Limb (tissue), 2 donors: ENCODE results near the gene NTM.

Experiments
- DNase-seq, 2 donors: peaks; one replicate each; pipeline ENCODE4 v3.0.0-alpha.2; 2016; ENCODE audit errors: extremely low spot score in 2 of 2

The NTM gene

GRCh38 chr11:132187386-132187785 is 817.0 kb downstream of the NTM start:
- no peak for DNase-seq

- no peak for DNase-seq
Observed at GRCh38 chr11:132187814-132188213, 817.4 kb downstream of the NTM start.

- DNase-seq = no peak
Observed at GRCh38 chr11:132196928-132197327, 826.5 kb downstream of the NTM start.

- no peak for DNase-seq
Observed at GRCh38 chr11:132200353-132200936, 830.0 kb downstream of the NTM start.

GRCh38 chr11:132202621-132203020 is 832.2 kb downstream of the NTM start:
- no peak for DNase-seq

- no peak for DNase-seq
Observed at GRCh38 chr11:132205006-132205405, 834.6 kb downstream of the NTM start.

GRCh38 chr11:132205496-132205895 is 835.1 kb downstream of the NTM start:
- DNase-seq = no peak

- no peak for DNase-seq
Observed at GRCh38 chr11:132206993-132207392, 836.6 kb downstream of the NTM start.

GRCh38 chr11:132208477-132209055 is 838.2 kb downstream of the NTM start:
- DNase-seq = no peak

- no peak for DNase-seq
Observed at GRCh38 chr11:132211479-132211878, 841.1 kb downstream of the NTM start.

GRCh38 chr11:132217856-132218255 is 847.4 kb downstream of the NTM start:
- DNase-seq = no peak

GRCh38 chr11:132220474-132220873 is 850.1 kb downstream of the NTM start:
- DNase-seq = peak in 1 of 2 donors; percentile 48

- no peak for DNase-seq
Observed at GRCh38 chr11:132222345-132222744, 851.9 kb downstream of the NTM start.

- no peak for DNase-seq
Observed at GRCh38 chr11:132226522-132226921, 856.1 kb downstream of the NTM start.

- no peak for DNase-seq
Observed at GRCh38 chr11:132228746-132229325, 858.4 kb downstream of the NTM start.

- no peak for DNase-seq
Observed at GRCh38 chr11:132231656-132232347, 861.4 kb downstream of the NTM start.

GRCh38 chr11:132234878-132235277 is 864.5 kb downstream of the NTM start:
- no peak for DNase-seq

- no peak for DNase-seq
Observed at GRCh38 chr11:132237781-132238180, 867.4 kb downstream of the NTM start.

GRCh38 chr11:132238331-132238866 is 868.0 kb downstream of the NTM start:
- DNase-seq = no peak

- DNase-seq = no peak
Observed at GRCh38 chr11:132240374-132240773, 870.0 kb downstream of the NTM start.

GRCh38 chr11:132242632-132243031 is 872.2 kb downstream of the NTM start:
- no peak for DNase-seq

GRCh38 chr11:132244846-132245245 is 874.4 kb downstream of the NTM start:
- DNase-seq = no peak
